C4-2B (cell line): Measurements from ENCODE around the gene NCBP3.
A peak's percentile ranks its signal among the peaks of the same experiment; 100 is the strongest.

Source experiments
- H3K27ac ChIP-seq: fragments of 450-650 bp; 2 replicates; pipeline ENCODE4 v1.5.1; 2017
- CTCF ChIP-seq: fragments of 450-650 bp; conservative IDR thresholded peaks from 2 replicates; pipeline ENCODE4 v1.5.1; 2017; ENCODE audit warnings: mild to moderate bottlenecking
- ZFX ChIP-seq: fragments of 450-650 bp; IDR thresholded peaks from 2 replicates; pipeline ENCODE4 v1.6.1; 2017

Gene NCBP3

GRCh38 chr17:3892095-3892998 lies 46.3 kb upstream of the NCBP3 start:
- TF ChIP-seq ZFX (peak; percentile 44; the same call in 1 of the 2 replicates), CTCF (no peak)
- peak overlapping the region; percentile 90 for H3K27ac ChIP-seq

GRCh38 chr17:3891626-3892094 lies 45.6 kb upstream of the NCBP3 start:
- peak overlapping the region; percentile 90 for H3K27ac ChIP-seq
- TF ChIP-seq CTCF (no peak), ZFX (no peak)

- TF ChIP-seq ZFX = no peak
- TF ChIP-seq CTCF = no peak
- H3K27ac ChIP-seq = peak overlapping the region; percentile 90
These were observed 44.8 kb upstream of the NCBP3 start for GRCh38 chr17:3890878-3891219.

- H3K27ac ChIP-seq = peak overlapping the region; percentile 90
These were observed 44.2 kb upstream of the NCBP3 start for GRCh38 chr17:3890082-3890877.

GRCh38 chr17:3889325-3890012 lies 43.4 kb upstream of the NCBP3 start:
- TF ChIP-seq CTCF = no peak
- TF ChIP-seq ZFX = no peak

More at GRCh38 chr17:3890082-3890877, 44.2 kb upstream of the NCBP3 start:
- TF ChIP-seq CTCF (no peak), ZFX (no peak)

GRCh38 chr17:3888343-3889171 lies 42.5 kb upstream of the NCBP3 start:
- no peak for TF ChIP-seq CTCF
- TF ChIP-seq ZFX = peak; percentile 73; the same call in 1 of the 2 replicates
- H3K27ac ChIP-seq = peak overlapping the region; percentile 90

More at GRCh38 chr17:3889325-3890012, 43.4 kb upstream of the NCBP3 start:
- peak overlapping the region; percentile 90 for H3K27ac ChIP-seq
